OCI-LY3 (cell line): Measurements from ENCODE around the gene PIEZO2.

Source experiments
- H2AFZ ChIP-seq: fragments of 200-600, 300-600 bp; shearing (Covaris generic); 2 replicates; pipeline ENCODE4 v1.6.0; 2014; ENCODE audit warnings: antibody characterized with exemption, low read depth, low read length
- H3K27ac ChIP-seq: fragments of 200-600, 300-600 bp; sonication (generic); 2 replicates; pipeline ENCODE4 v1.5.1; 2014; ENCODE audit warnings: mild to moderate bottlenecking, low read length, moderate library complexity, mixed read lengths
- H3K27me3 ChIP-seq: fragments of 200-600, 300-600 bp; sonication (generic); 2 replicates; pipeline ENCODE4 v1.6.1; 2014; ENCODE audit warnings: low read depth, low read length, mixed read lengths
- H3K36me3 ChIP-seq: fragments of 200-600, 300-600 bp; sonication (generic); replicated peaks from 2 replicates; pipeline ENCODE3; 2014; ENCODE audit warnings: low read depth, low read length, mixed read lengths
- H3K4me1 ChIP-seq: fragments of 300-600, 200-600 bp; sonication (generic); 2 replicates; pipeline ENCODE4 v1.6.1; 2014; ENCODE audit warnings: low read length, mixed read lengths
- H3K4me2 ChIP-seq: fragments of 200-600, 300-600 bp; sonication (generic); 2 replicates; pipeline ENCODE4 v1.6.1; 2014; ENCODE audit warnings: low read length, mixed read lengths
- H3K4me3 ChIP-seq: fragments of 300-600, 200-600 bp; sonication (generic); 2 replicates; pipeline ENCODE4 v1.5.1; 2014; ENCODE audit warnings: antibody characterized with exemption, mild to moderate bottlenecking, low read length, moderate library complexity
- H3K79me2 ChIP-seq: fragments of 300-600, 200-600 bp; shearing (Covaris generic); 2 replicates; pipeline ENCODE4 v1.6.1; 2014; ENCODE audit warnings: mild to moderate bottlenecking, low read length, mixed read lengths
- H3K9ac ChIP-seq: fragments of 300-600, 200-600 bp; shearing (Covaris generic); 2 replicates; pipeline ENCODE4 v1.6.0; 2014; ENCODE audit warnings: mild to moderate bottlenecking, low read length, moderate library complexity
- H3K9me3 ChIP-seq: fragments of 200-600, 300-600 bp; shearing (Covaris generic); 2 replicates; pipeline ENCODE4 v1.6.1; 2014; ENCODE audit warnings: low read length, mixed read lengths; ENCODE audit not compliant: insufficient read depth
- H4K20me1 ChIP-seq: fragments of 200-600, 300-600 bp; sonication (generic); 2 replicates; pipeline ENCODE4 v1.6.1; 2016; ENCODE audit warnings: low read length, mixed read lengths; ENCODE audit not compliant: insufficient read depth
- CTCF ChIP-seq: fragments of 200-600, 300-600 bp; sonication (generic); IDR thresholded peaks from 2 replicates; pipeline ENCODE4 v1.5.1; 2014; ENCODE audit warnings: antibody characterized with exemption, low read length, low read depth
- EZH2phosphoT487 ChIP-seq: fragments of 200-600 bp; shearing (Covaris generic); IDR thresholded peaks from 2 replicates; pipeline ENCODE4 v1.6.1; 2018; ENCODE audit warnings: antibody characterized with exemption, mixed run types, low read depth

PIEZO2 gene

GRCh38 chr18:11074889-11075288, 74.5 kb downstream of the PIEZO2 start:
- H3K9ac ChIP-seq, result no peak overlapping the region
- no peaks in the 10 kb centered on the region for H3K4me1 ChIP-seq
- TF ChIP-seq CTCF (no peak), EZH2phosphoT487 (no peak)
- H3K27ac ChIP-seq, result no peak overlapping the region
- no peak overlapping the region for H3K4me3 ChIP-seq
- H3K79me2 ChIP-seq, result no peaks in the 10 kb centered on the region
- H2AFZ ChIP-seq, result no peak overlapping the region
- H3K27me3 ChIP-seq, result no peaks in the 10 kb centered on the region
- H3K36me3 ChIP-seq, result no peaks in the 10 kb centered on the region
- no peaks in the 10 kb centered on the region for H3K9me3 ChIP-seq
- no peak overlapping the region for H3K4me2 ChIP-seq
- H4K20me1 ChIP-seq, result no peaks in the 10 kb centered on the region

DNA sequence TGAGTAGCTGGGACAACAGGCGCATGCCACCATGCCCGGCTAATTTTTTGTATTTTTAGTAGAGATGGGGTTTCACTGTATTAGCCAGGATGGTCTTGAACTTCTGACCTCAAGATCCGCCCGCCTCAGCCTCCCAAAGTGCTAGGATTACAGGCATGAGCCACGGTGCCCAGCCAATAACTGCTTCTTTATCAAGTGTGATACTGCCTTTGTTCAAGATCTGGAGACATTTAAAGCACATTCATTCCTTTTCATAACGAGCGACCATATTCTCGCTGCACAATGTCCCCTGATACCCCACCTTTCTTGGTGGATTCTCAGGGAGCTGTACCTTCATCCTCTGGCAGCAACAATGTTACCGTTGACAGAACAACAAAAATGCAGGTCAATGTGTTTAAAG, 75.4 kb downstream of the PIEZO2 start:
- no peak overlapping the region for H3K9ac ChIP-seq
- no peaks in the 10 kb centered on the region for H3K27me3 ChIP-seq
- no peaks in the 10 kb centered on the region for H3K4me1 ChIP-seq
- no peaks in the 10 kb centered on the region for H3K9me3 ChIP-seq
- H2AFZ ChIP-seq, result no peak overlapping the region
- no peak overlapping the region for H3K4me3 ChIP-seq
- H3K4me2 ChIP-seq, result no peak overlapping the region
- TF ChIP-seq EZH2phosphoT487 (no peak), CTCF (no peak)
- H4K20me1 ChIP-seq, result no peaks in the 10 kb centered on the region
- H3K79me2 ChIP-seq, result no peaks in the 10 kb centered on the region
- H3K27ac ChIP-seq, result no peak overlapping the region
- H3K36me3 ChIP-seq, result no peaks in the 10 kb centered on the region

DNA sequence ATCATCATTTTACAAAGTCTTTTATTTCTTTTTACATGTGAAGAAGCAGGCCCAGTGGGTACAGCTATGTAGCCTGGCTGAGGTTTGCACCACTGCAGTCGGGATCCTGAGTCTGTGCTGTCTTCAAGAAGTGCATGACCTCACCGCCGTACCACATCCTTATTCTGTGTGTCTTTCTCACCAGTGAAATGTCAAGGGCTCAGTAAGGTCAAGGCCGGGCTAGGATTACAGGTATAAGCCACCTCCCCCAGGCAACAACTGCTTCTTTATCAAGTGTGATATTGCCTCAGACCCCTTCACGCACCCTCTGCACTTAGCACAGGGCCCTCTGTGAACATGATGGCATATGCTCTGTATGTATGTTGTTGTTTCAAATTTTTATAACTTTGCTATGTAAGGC, 76.7 kb downstream of the PIEZO2 start:
- Histone ChIP-seq H3K9ac (no peak overlapping the region), H3K4me1 (no peaks in the 10 kb centered on the region), H3K4me2 (no peak overlapping the region), H3K36me3 (no peaks in the 10 kb centered on the region), H2AFZ (no peak overlapping the region), H3K27ac (no peak overlapping the region), H3K4me3 (no peak overlapping the region), H3K9me3 (no peaks in the 10 kb centered on the region), H3K27me3 (no peaks in the 10 kb centered on the region), H3K79me2 (no peaks in the 10 kb centered on the region), H4K20me1 (no peaks in the 10 kb centered on the region)
- TF ChIP-seq CTCF, result no peak
- no peak for TF ChIP-seq EZH2phosphoT487

GRCh38 chr18:11071300-11071699, 78.1 kb downstream of the PIEZO2 start:
- H3K4me1 ChIP-seq, result no peaks in the 10 kb centered on the region
- TF ChIP-seq EZH2phosphoT487 (no peak), CTCF (no peak)
- no peaks in the 10 kb centered on the region for H4K20me1 ChIP-seq
- no peak overlapping the region for H2AFZ ChIP-seq
- no peak overlapping the region for H3K9ac ChIP-seq
- H3K27ac ChIP-seq, result no peak overlapping the region
- no peaks in the 10 kb centered on the region for H3K79me2 ChIP-seq
- H3K4me2 ChIP-seq, result no peak overlapping the region
- H3K4me3 ChIP-seq, result no peak overlapping the region
- H3K9me3 ChIP-seq, result no peaks in the 10 kb centered on the region
- H3K27me3 ChIP-seq, result no peaks in the 10 kb centered on the region
- no peaks in the 10 kb centered on the region for H3K36me3 ChIP-seq
